Mammary epithelial cell (primary cell): ENCODE results near the gene HAX1.

ENCODE experiments used
- EZH2 ChIP-seq: IDR thresholded peaks from 2 replicates; pipeline ENCODE4 v1.6.1; 2012; ENCODE audit warnings: low read length, inconsistent platforms, borderline replicate concordance
- TF ChIP-seq, protein P1 (sequence below), 2 donors: IDR thresholded peaks in 1 of 2; conservative IDR thresholded peaks in 1 of 2; 2 replicates each; pipeline ENCODE4 v1.5.1; 2011 to 2012; ENCODE audit warnings: inconsistent platforms in 2 of 2, low read length in 2 of 2, mild to moderate bottlenecking in 2 of 2, control low read depth in 1 of 2, low read depth in 1 of 2; ENCODE audit not compliant: insufficient read depth in 1 of 2; ENCODE audit errors: extremely low read depth in 1 of 2

DNA sequence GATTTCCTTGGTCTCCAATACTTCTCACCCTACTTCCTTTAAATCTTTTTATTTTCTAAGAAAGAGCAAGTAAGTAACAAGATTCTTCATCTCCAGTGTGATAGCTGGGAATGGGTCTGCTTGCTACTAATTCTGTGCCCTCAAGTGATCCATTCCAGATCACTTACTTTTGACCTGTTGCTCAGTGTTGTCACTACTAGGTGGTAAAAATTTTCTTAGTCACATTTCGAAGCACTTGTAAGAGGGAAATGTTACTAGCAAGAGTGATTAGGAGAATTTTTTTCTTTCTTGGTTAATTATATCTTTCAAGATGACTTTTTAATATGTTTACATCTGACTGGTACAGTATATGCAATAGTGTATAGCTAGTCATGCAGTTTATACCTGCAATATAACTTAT lies 49.5 kb upstream of the HAX1 start:
- TF ChIP-seq, protein P1, sequence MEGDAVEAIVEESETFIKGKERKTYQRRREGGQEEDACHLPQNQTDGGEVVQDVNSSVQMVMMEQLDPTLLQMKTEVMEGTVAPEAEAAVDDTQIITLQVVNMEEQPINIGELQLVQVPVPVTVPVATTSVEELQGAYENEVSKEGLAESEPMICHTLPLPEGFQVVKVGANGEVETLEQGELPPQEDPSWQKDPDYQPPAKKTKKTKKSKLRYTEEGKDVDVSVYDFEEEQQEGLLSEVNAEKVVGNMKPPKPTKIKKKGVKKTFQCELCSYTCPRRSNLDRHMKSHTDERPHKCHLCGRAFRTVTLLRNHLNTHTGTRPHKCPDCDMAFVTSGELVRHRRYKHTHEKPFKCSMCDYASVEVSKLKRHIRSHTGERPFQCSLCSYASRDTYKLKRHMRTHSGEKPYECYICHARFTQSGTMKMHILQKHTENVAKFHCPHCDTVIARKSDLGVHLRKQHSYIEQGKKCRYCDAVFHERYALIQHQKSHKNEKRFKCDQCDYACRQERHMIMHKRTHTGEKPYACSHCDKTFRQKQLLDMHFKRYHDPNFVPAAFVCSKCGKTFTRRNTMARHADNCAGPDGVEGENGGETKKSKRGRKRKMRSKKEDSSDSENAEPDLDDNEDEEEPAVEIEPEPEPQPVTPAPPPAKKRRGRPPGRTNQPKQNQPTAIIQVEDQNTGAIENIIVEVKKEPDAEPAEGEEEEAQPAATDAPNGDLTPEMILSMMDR (conservative IDR thresholded peaks at IDR 0.05 in 1 of 2, IDR thresholded peaks at IDR 0.05 in 1 of 2; ENCODE audit: extremely low read depth in 1 of 2, insufficient read depth in 1 of 2, low read depth in 1 of 2, low read length in 2 of 2), result no peak
- TF ChIP-seq EZH2, result no peak
